IPS-18a (cell line): ENCODE data around the gene OLFML1.

Experiments
- H3K27ac ChIP-seq: one replicate; pipeline ENCODE4 v1.5.1; 2013; ENCODE audit warnings: low read length
- H3K27me3 ChIP-seq: one replicate; pipeline ENCODE4 v1.6.1; 2013; ENCODE audit warnings: mild to moderate bottlenecking, low read length; ENCODE audit not compliant: control insufficient read depth, insufficient read depth
- H3K36me3 ChIP-seq: one replicate; pipeline ENCODE4 v1.6.1; 2013; ENCODE audit warnings: low read depth, low read length; ENCODE audit not compliant: control insufficient read depth
- H3K4me1 ChIP-seq: one replicate; pipeline ENCODE4 v1.6.1; 2013; ENCODE audit warnings: low read depth, low read length; ENCODE audit not compliant: control insufficient read depth
- H3K4me3 ChIP-seq: one replicate; pipeline ENCODE4 v1.5.1; 2013; ENCODE audit warnings: low read length
- H3K9ac ChIP-seq: one replicate; pipeline ENCODE4 v1.6.1; 2013; ENCODE audit warnings: mild to moderate bottlenecking, low read length, moderate library complexity
- H3K9me3 ChIP-seq: one replicate; pipeline ENCODE4 v1.6.1; 2013; ENCODE audit warnings: low read depth, low read length; ENCODE audit not compliant: control insufficient read depth

OLFML1 gene

GRCh38 chr11:7485186-7486097 lies at the start of gene OLFML1:
Gene OLFML1 (plus strand): TSS chr11:7485506. CDS start chr11:7485876, 370 bp downstream.
- peaks cover 6% of the 10 kb centered on the region for H3K4me1 ChIP-seq
- no peaks in the 10 kb centered on the region for H3K9me3 ChIP-seq
- H3K4me3 ChIP-seq: no peak within 1 kb of the TSS
- no peaks in the 10 kb centered on the region for H3K36me3 ChIP-seq
- H3K27ac ChIP-seq: no peak within 1 kb of the TSS
- no peak within 1 kb of the TSS for H3K9ac ChIP-seq
- no peaks in the 10 kb centered on the region for H3K27me3 ChIP-seq

GRCh38 chr11:7436146-7436545 lies 49.2 kb upstream of the OLFML1 start:
- Histone ChIP-seq H3K4me1 (peaks cover 7% of the 10 kb centered on the region), H3K27ac (no peak overlapping the region), H3K27me3 (no peaks in the 10 kb centered on the region), H3K4me3 (no peak overlapping the region), H3K9ac (no peak overlapping the region), H3K36me3 (no peaks in the 10 kb centered on the region), H3K9me3 (no peaks in the 10 kb centered on the region)

GRCh38 chr11:7436657-7437056 lies 48.6 kb upstream of the OLFML1 start:
- no peaks in the 10 kb centered on the region for H3K9me3 ChIP-seq
- H3K4me3 ChIP-seq: no peak overlapping the region
- peaks cover 7% of the 10 kb centered on the region for H3K4me1 ChIP-seq
- no peak overlapping the region for H3K9ac ChIP-seq
- no peaks in the 10 kb centered on the region for H3K27me3 ChIP-seq
- H3K27ac ChIP-seq: no peak overlapping the region
- H3K36me3 ChIP-seq: no peaks in the 10 kb centered on the region

GRCh38 chr11:7437696-7438095 lies 47.6 kb upstream of the OLFML1 start:
- Histone ChIP-seq H3K4me1 (peaks cover 7% of the 10 kb centered on the region), H3K4me3 (no peak overlapping the region), H3K9me3 (no peaks in the 10 kb centered on the region), H3K36me3 (no peaks in the 10 kb centered on the region), H3K9ac (no peak overlapping the region), H3K27ac (no peak overlapping the region), H3K27me3 (no peaks in the 10 kb centered on the region)

- no peak overlapping the region for H3K27ac ChIP-seq
- H3K4me3 ChIP-seq: no peak overlapping the region
- H3K27me3 ChIP-seq: no peaks in the 10 kb centered on the region
- no peaks in the 10 kb centered on the region for H3K36me3 ChIP-seq
- peaks cover 7% of the 10 kb centered on the region for H3K4me1 ChIP-seq
- no peak overlapping the region for H3K9ac ChIP-seq
- H3K9me3 ChIP-seq: no peaks in the 10 kb centered on the region
Observed at GRCh38 chr11:7439746-7440320, 45.5 kb upstream of the OLFML1 start.

GRCh38 chr11:7442588-7443215 lies 42.6 kb upstream of the OLFML1 start:
- H3K4me1 ChIP-seq: no peaks in the 10 kb centered on the region
- H3K9ac ChIP-seq: no peak overlapping the region
- no peak overlapping the region for H3K4me3 ChIP-seq
- no peaks in the 10 kb centered on the region for H3K36me3 ChIP-seq
- no peaks in the 10 kb centered on the region for H3K9me3 ChIP-seq
- H3K27ac ChIP-seq: no peak overlapping the region
- H3K27me3 ChIP-seq: no peaks in the 10 kb centered on the region

- no peak overlapping the region for H3K4me3 ChIP-seq
- H3K27me3 ChIP-seq: no peaks in the 10 kb centered on the region
Observed at GRCh38 chr11:7444091-7444981, 41.0 kb upstream of the OLFML1 start.

GRCh38 chr11:7445564-7445963 lies 39.7 kb upstream of the OLFML1 start:
- H3K36me3 ChIP-seq: no peaks in the 10 kb centered on the region
- no peak overlapping the region for H3K9ac ChIP-seq
- no peaks in the 10 kb centered on the region for H3K4me1 ChIP-seq
- H3K4me3 ChIP-seq: no peak overlapping the region
- no peaks in the 10 kb centered on the region for H3K9me3 ChIP-seq
- no peaks in the 10 kb centered on the region for H3K27me3 ChIP-seq
- no peak overlapping the region for H3K27ac ChIP-seq

More at GRCh38 chr11:7444091-7444981, 41.0 kb upstream of the OLFML1 start:
- Histone ChIP-seq H3K36me3 (no peaks in the 10 kb centered on the region), H3K4me1 (no peaks in the 10 kb centered on the region), H3K9me3 (no peaks in the 10 kb centered on the region), H3K27ac (no peak overlapping the region), H3K9ac (no peak overlapping the region)

GRCh38 chr11:7448201-7448600 lies 37.1 kb upstream of the OLFML1 start:
- Histone ChIP-seq H3K9ac (no peak overlapping the region), H3K27me3 (no peaks in the 10 kb centered on the region)

GRCh38 chr11:7449211-7449840 lies 36.0 kb upstream of the OLFML1 start:
- H3K4me3 ChIP-seq: no peak overlapping the region
- no peaks in the 10 kb centered on the region for H3K4me1 ChIP-seq
- H3K9me3 ChIP-seq: no peaks in the 10 kb centered on the region
- no peaks in the 10 kb centered on the region for H3K27me3 ChIP-seq
- H3K9ac ChIP-seq: no peak overlapping the region
- H3K36me3 ChIP-seq: no peaks in the 10 kb centered on the region
- H3K27ac ChIP-seq: no peak overlapping the region

More at GRCh38 chr11:7448201-7448600, 37.1 kb upstream of the OLFML1 start:
- no peaks in the 10 kb centered on the region for H3K4me1 ChIP-seq
- no peak overlapping the region for H3K4me3 ChIP-seq
- H3K36me3 ChIP-seq: no peaks in the 10 kb centered on the region
- no peaks in the 10 kb centered on the region for H3K9me3 ChIP-seq
- H3K27ac ChIP-seq: no peak overlapping the region
